Measurements from ENCODE around the gene HERC2. TPM values are rescaled to one million over a fixed set of nuclear protein-coding genes. Genes with fewer than 3 reads are reported as not detected.
A peak's percentile ranks its signal among the peaks of the same experiment; 100 is the strongest.

HERC2 gene
- total and polyA plus RNA-seq, 9 of the 15 experiments (the other 6 are each of a cell fraction or from before 2014, with no cell fraction given), result 10.6 to 84.0 (median 42.6) TPM

GRCh38 chr15:28128031-28128430, 193.9 kb downstream of the HERC2 start:
- Histone ChIP-seq H3K36me3 (ENCODE audit: control insufficient read depth, insufficient read depth, low read length) (peaks cover 87% of the 10 kb centered on the region), H3K4me3 (no peak overlapping the region), H3K9ac (ENCODE audit: insufficient read depth in 1 of 2, low read depth in 2 of 2, low read length in 2 of 2) (0 out of 4 replicates have a peak overlapping the region, but pooled peaks of 1 of the 2 experiments have one; percentile 26), H3K4me1 (replicated peaks in 1 of 2; ENCODE audit: control insufficient read depth in 2 of 2, insufficient read depth in 2 of 2, low read length in 2 of 2) (no peaks in the 10 kb centered on the region), H3K9me3 (replicated peaks; ENCODE audit: control insufficient read depth, insufficient read depth, low read depth, low read length) (no peaks in the 10 kb centered on the region), H2AFZ (ENCODE audit: low read depth, low read length) (no peak overlapping the region), H3K9me1 (ENCODE audit: control insufficient read depth, insufficient read depth, low read length) (no peaks in the 10 kb centered on the region), H3K79me2 (ENCODE audit: control insufficient read depth, insufficient read depth, low read length) (no peaks in the 10 kb centered on the region; the same call in 2 of the 3 replicates), H3K27me3 (ENCODE audit: control insufficient read depth in 2 of 2, insufficient read depth in 2 of 2, low read length in 2 of 2) (no peaks in the 10 kb centered on the region), H4K20me1 (replicated peaks; ENCODE audit: control insufficient read depth, insufficient read depth, low read length) (no peaks in the 10 kb centered on the region; the same call in 1 of the 2 replicates), H3K4me2 (ENCODE audit: insufficient read depth, low read length) (no peak overlapping the region), H3K27ac (ENCODE audit: extremely low read depth, low read depth, low read length) (no peak overlapping the region)
- DNase-seq (ENCODE audit: extremely low read depth in 1 of 4, low spot score in 3 of 4) (no peak), ATAC-seq (no peak), FAIRE-seq (no peak)
- intact Hi-C loops (cut with micrococcal nuclease), result no loop called here
- 89% methylated on average over 11 of the region's 11 CpGs for WGBS (ENCODE audit: insufficient coverage, low coverage, missing lambda C conversion rate)
- ChIA-PET CTCF (ENCODE audit: low intra/inter-chr PET ratio) (no interaction called here), POLR2A (no interaction called here)
- in situ Hi-C loops (cut with MboI), result loop anchor here (10.0 kb wide), 1 partner anchor 1233 kb away; no protein-coding TSS in a partner anchor
- BruUV-seq (replicated peaks), result no TSS peak
- no peak for TF ChIP-seq EP300 (IDR thresholded peaks at IDR 0.05; ENCODE audit: low read length)
- no peak for TF ChIP-seq SLC30A9 (CRISPR knock-in tag; IDR thresholded peaks at IDR 0.05)
- TF ChIP-seq FIP1L1 (IDR thresholded peaks at IDR 0.05; ENCODE audit: low read depth, low read length, poor library complexity, severe bottlenecking), result no peak
- TF ChIP-seq CSDE1 (IDR thresholded peaks at IDR 0.05), result no peak
- no peak for TF ChIP-seq ZNF592 (IDR thresholded peaks at IDR 0.05)
- TF ChIP-seq ZNF274 (IDR thresholded peaks at IDR 0.05; ENCODE audit: borderline replicate concordance, low read depth, low read length), result no peak
- TF ChIP-seq ZNF384 (IDR thresholded peaks at IDR 0.05; ENCODE audit: low read depth, low read length), result no peak
- no peak for TF ChIP-seq ZNF282 (CRISPR knock-in tag; IDR thresholded peaks at IDR 0.05)
- TF ChIP-seq KDM1A (IDR thresholded peaks at IDR 0.05), result no peak
- TF ChIP-seq JUN (IDR thresholded peaks at IDR 0.05; ENCODE audit: borderline replicate concordance, low read depth, low read length), result no peak
- TF ChIP-seq JUN (CRISPR knock-in tag; IDR thresholded peaks at IDR 0.05; ENCODE audit: borderline replicate concordance), result no peak
